HFFc6 (cell line): ENCODE results near the gene KDM3B. TPM values are rescaled to one million over a fixed set of nuclear protein-coding genes. Genes with fewer than 3 reads are reported as not detected.

Experiments used
- DNase-seq: peaks from one replicate; pipeline ENCODE4 v3.0.0-alpha.2; 2018
- H3K27ac Mint-ChIP-seq: 2 replicates; pipeline ENCODE4 v1.8.0; 2020; ENCODE audit warnings: mild to moderate bottlenecking, mixed read lengths
- H3K27me3 Mint-ChIP-seq: 2 replicates; pipeline ENCODE4 v1.8.0; 2021; ENCODE audit warnings: mild to moderate bottlenecking, moderate library complexity, mixed read lengths; ENCODE audit not compliant: insufficient read depth
- H3K36me3 Mint-ChIP-seq: 2 replicates; pipeline ENCODE4 v1.8.0; 2021; ENCODE audit warnings: low read depth, mixed read lengths
- H3K4me1 Mint-ChIP-seq: 2 replicates; pipeline ENCODE4 v1.8.0; 2020; ENCODE audit warnings: low read depth, mixed read lengths
- H3K4me3 Mint-ChIP-seq: 2 replicates; pipeline ENCODE4 v1.8.0; 2020; ENCODE audit warnings: mild to moderate bottlenecking, moderate library complexity, mixed read lengths
- H3K9me3 Mint-ChIP-seq: 2 replicates; pipeline ENCODE4 v1.8.0; 2020; ENCODE audit warnings: mild to moderate bottlenecking, mixed read lengths
- total RNA-seq, 6 experiments: library from RNA; stranded (reverse); fragmentation: NEBNext Ultra II Directional; extraction: Animal tissue kit (Norgen Biotek cat#: 25700); gene quantifications; 2 replicates in 1 of 6; 3 replicates in 5 of 6; pipeline ENCODE4 v1.2.3, GENCODE V29; 2021
- TF ChIP-seq, protein P1 (sequence below): fragments of 200-600 bp; sonication (generic); IDR thresholded peaks from 2 replicates; pipeline ENCODE4 v1.5.0; 2021; ENCODE audit warnings: antibody characterized with exemption, mild to moderate bottlenecking

The KDM3B gene
- total RNA-seq, 6 experiments from 2014 or later = 29.0 to 37.8 (median 33.3) TPM

DNA sequence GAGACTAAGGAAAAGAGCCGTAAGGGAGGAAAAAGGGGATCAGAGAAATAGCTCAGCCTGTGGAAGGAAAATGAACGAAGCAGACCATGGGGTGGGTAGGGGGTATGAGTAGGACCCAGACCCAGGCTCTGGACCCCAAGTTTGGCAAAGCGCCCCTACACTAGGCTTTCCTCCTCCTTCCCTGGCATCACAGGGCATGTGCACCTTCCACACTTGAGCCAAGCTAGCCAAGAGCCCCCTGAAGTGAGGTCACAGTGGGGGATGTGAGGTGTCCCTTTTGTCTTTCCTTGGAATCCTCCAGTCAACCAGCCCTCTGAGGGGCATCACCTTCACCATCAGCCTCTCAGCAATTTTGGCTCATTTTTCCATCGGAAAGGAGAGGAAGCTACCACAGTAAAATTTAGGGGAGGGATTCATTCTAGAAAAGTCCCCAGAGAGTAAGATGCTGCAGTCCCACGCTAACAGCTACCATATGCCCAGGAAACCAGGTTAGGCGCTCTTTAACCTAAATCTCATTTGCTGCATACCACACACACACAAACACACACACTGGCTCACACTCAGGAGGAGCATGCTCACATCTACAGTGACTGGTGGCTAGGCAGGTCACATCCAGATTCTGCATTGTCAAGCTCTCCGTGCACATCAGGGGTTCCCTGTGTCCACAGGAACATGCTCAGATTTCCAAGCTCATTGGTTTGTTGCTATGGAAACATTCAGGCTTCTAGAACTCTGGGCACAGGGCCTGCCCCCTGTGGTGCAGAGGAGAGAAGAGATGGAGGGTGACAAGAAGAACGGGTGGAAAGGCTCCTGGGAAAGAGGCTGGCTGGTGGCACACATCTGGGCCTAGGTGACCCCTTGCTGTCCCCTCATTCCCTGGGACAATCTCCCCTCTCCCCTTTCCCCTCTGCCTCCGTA, 96.3 kb downstream of the KDM3B start:
- Mint-ChIP-seq H3K27me3 (peaks cover 11% of the 10 kb centered on the region), H3K4me3 (no peak overlapping the region), H3K9me3 (no peaks in the 10 kb centered on the region), H3K4me1 (peaks cover 16% of the 10 kb centered on the region), H3K36me3 (no peaks in the 10 kb centered on the region), H3K27ac (peak overlapping the region; percentile 49)
- DNase-seq = peak; percentile 44
- TF ChIP-seq, protein P1, sequence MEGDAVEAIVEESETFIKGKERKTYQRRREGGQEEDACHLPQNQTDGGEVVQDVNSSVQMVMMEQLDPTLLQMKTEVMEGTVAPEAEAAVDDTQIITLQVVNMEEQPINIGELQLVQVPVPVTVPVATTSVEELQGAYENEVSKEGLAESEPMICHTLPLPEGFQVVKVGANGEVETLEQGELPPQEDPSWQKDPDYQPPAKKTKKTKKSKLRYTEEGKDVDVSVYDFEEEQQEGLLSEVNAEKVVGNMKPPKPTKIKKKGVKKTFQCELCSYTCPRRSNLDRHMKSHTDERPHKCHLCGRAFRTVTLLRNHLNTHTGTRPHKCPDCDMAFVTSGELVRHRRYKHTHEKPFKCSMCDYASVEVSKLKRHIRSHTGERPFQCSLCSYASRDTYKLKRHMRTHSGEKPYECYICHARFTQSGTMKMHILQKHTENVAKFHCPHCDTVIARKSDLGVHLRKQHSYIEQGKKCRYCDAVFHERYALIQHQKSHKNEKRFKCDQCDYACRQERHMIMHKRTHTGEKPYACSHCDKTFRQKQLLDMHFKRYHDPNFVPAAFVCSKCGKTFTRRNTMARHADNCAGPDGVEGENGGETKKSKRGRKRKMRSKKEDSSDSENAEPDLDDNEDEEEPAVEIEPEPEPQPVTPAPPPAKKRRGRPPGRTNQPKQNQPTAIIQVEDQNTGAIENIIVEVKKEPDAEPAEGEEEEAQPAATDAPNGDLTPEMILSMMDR = no peak

DNA sequence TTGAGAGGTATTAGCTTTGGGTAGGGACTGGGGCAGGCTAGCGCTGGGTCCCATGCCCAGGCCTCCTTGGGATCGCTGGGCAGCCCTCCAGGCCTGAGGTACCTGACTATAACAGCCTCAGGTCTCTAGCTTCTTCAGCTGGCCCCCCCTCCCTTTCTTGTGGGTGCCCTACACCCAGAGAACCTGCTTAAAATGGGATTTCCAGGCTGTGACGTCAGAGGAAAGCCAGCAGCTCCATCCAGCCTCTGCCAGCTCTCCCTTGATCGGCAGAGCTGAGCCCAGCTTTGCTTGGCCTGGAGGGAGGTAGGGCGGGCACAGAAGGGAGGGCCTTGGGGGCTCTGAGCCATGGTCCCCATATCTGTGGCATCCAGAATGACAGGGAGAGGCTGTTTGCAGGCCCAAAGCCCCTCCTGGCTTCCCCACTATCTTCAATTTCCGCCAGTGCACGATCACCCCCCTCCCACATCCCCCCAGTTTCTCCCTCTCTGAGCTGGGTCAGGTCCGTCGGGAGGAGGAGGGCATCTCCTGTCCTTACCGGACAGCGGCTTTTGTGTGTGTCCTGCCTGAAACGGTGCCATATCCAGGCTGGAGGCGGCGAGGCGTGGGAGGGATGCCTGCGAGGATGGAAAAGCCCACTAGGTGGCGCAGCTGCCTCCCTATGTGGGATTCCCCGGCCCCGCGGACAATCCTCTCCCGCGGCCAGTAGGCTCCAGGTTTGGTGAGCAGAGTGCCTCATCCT, 97.2 kb downstream of the KDM3B start:
- Mint-ChIP-seq H3K27ac (peak overlapping the region; percentile 51; the same call in 1 of the 2 replicates), H3K4me1 (peaks cover 16% of the 10 kb centered on the region), H3K4me3 (peak overlapping the region; percentile 69; the same call in 1 of the 2 replicates), H3K9me3 (no peaks in the 10 kb centered on the region), H3K27me3 (peaks cover 12% of the 10 kb centered on the region), H3K36me3 (no peaks in the 10 kb centered on the region)
- peak; percentile 72 for DNase-seq
- TF ChIP-seq, protein P1 = peak; percentile 97

DNA sequence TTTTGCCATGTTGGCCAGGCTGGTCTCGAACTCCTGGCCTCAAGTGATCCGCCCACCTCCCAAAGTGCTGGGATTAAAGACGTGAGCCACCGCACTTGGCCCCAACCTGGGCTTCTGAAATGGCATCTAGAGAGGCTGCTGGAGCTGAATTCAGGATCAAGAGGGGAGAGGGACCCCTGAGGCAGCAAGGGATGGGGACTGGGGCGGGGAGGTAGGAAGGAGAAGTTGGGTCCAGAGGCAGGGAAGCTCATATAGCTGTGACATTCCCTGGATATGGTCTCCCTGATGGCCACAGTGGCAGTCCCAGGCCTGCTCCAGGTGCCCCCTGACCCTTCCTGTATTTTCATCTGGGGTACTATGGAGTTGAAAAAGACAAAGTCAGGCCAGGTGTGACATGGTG, 98.5 kb downstream of the KDM3B start:
- Mint-ChIP-seq H3K27me3 (peaks cover 19% of the 10 kb centered on the region), H3K9me3 (no peaks in the 10 kb centered on the region), H3K4me3 (no peak overlapping the region), H3K36me3 (no peaks in the 10 kb centered on the region), H3K4me1 (peaks cover 16% of the 10 kb centered on the region), H3K27ac (no peak overlapping the region)
- no peak for DNase-seq
- TF ChIP-seq, protein P1 = no peak

DNA sequence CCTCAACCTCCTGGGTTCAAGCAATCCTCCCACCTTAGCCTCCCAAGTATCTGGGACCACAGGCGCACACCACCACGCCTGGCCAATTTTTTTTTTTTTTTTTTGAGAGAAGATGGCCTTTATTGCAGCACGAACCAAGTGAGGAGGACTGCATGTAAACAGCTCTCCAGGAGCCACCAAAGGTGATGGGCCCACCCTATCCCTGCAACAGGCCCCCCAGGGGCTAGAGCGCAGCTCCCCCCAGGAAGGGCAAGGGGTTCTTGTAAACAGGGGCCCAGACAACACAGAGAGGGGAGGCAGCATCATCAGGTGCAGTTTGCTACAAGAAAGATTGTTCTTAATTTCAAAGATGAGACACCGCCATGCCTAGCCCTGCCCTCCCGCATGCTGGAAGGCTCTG, 100.2 kb downstream of the KDM3B start:
- TF ChIP-seq, protein P1 = no peak
- no peak overlapping the region for H3K27ac Mint-ChIP-seq
- H3K9me3 Mint-ChIP-seq = no peaks in the 10 kb centered on the region
- DNase-seq = no peak
- no peak overlapping the region for H3K4me3 Mint-ChIP-seq
- H3K27me3 Mint-ChIP-seq = peaks cover 19% of the 10 kb centered on the region
- H3K36me3 Mint-ChIP-seq = no peaks in the 10 kb centered on the region
- peaks cover 16% of the 10 kb centered on the region for H3K4me1 Mint-ChIP-seq

DNA sequence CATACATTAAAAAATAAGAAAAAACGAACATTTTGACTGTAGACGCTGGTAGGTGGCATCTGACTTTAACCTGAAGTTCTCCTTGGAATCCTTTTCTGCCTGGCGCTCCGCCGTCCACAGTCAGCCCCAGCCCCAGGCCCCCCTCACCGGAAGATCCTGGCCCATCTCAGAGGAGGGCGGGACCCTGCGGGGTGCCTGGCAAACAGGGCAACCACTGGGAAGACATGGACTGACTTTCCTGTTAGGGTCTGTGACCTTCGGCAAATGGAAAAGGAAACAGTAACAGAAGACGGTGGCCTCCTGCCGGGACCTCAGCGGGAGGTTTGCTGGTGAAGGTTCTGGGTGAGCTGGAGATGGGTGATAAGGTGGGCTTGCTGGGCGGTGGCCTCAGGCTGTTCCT, 101.1 kb downstream of the KDM3B start:
- peaks cover 16% of the 10 kb centered on the region for H3K4me1 Mint-ChIP-seq
- no peak for DNase-seq
- H3K27ac Mint-ChIP-seq = no peak overlapping the region
- peaks cover 15% of the 10 kb centered on the region; the same call in 1 of the 2 replicates for H3K27me3 Mint-ChIP-seq
- no peaks in the 10 kb centered on the region for H3K9me3 Mint-ChIP-seq
- no peak overlapping the region for H3K4me3 Mint-ChIP-seq
- no peaks in the 10 kb centered on the region for H3K36me3 Mint-ChIP-seq
- TF ChIP-seq, protein P1 = no peak
